ENCODE results near the gene SGCA.

GRCh38 chr17:50139950-50140885 lies 25.6 kb upstream of the SGCA start:
- peak; percentile 89 for TF ChIP-seq CTCF (IDR thresholded peaks at IDR 0.05; ENCODE audit: low read length)
- TF ChIP-seq EZH2phosphoT487 (IDR thresholded peaks at IDR 0.05; ENCODE audit: low read length), result no peak
- no peak for TF ChIP-seq EZH2 (optimal IDR thresholded peaks at IDR 0.05; ENCODE audit: low read depth, low read length)

Data from MM.1S (cell line).